GM19395 (cell line): ENCODE data around the gene DNAJB12.
A peak's percentile ranks its signal among the peaks of the same experiment; 100 is the strongest.
"Not testable (repeated sequence)": the region's sequence is repeated elsewhere in the genome, so short reads cannot be mapped to it uniquely, and the experiment has no call there.

Experiments used
- ATAC-seq: cut with Tn5 transposase; IDR thresholded peaks from one replicate; pipeline ENCODE4 v1.9.1; 2021; ENCODE audit warnings: mild to moderate bottlenecking, moderate library complexity; ENCODE audit not compliant: unreplicated experiment

The DNAJB12 gene

DNA sequence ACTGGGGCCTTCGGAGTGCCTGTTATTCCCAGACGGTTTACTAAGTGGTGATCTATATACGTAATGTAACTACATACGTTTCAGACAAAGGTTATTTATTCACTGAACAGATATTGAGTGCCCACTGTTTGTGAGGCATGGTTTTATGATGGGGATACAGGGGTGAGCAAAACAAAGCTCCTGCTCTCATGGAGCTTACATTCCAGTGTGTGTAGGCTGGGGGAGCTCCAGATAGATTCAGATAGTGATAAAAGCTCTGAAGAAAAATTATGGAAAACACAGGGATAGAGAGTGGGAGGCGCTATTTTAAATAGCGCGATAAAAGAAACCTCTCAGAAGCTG is 466 bp upstream of the DNAJB12 start:
- ATAC-seq: no peak

DNA sequence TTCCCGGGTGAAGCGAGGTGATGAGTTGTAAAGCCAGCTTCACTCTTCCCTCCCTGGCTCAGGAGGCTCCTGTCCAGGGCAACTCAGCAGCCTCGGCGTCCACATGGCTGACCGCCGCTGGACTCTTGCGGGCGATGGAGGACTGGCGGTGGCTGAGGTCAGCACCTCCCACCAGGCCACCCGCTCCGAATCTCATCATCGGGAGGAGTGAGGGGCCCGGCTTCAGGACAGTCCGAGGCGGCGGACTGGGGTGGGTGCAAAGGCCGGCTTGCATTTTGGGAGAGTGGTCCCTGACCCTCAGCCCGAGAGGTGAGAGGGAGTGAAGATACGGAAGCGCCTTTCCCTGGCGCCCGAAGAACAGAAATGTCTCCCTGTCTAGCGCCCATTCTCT is 759 bp downstream of the DNAJB12 start:
- peak; percentile 9 for ATAC-seq

GRCh38 chr10:72353028-72353964 is 1.4 kb downstream of the DNAJB12 start:
- ATAC-seq: no peak

- ATAC-seq: no peak
These were observed 3.2 kb downstream of the DNAJB12 start for GRCh38 chr10:72351479-72351878.

- ATAC-seq: no peak
These were observed 5.3 kb downstream of the DNAJB12 start for GRCh38 chr10:72349438-72349837.

GRCh38 chr10:72348282-72348681 is 6.4 kb downstream of the DNAJB12 start:
- ATAC-seq: no peak

- not testable (repeated sequence) for ATAC-seq
These were observed 8.6 kb downstream of the DNAJB12 start for GRCh38 chr10:72346117-72346516.

DNA sequence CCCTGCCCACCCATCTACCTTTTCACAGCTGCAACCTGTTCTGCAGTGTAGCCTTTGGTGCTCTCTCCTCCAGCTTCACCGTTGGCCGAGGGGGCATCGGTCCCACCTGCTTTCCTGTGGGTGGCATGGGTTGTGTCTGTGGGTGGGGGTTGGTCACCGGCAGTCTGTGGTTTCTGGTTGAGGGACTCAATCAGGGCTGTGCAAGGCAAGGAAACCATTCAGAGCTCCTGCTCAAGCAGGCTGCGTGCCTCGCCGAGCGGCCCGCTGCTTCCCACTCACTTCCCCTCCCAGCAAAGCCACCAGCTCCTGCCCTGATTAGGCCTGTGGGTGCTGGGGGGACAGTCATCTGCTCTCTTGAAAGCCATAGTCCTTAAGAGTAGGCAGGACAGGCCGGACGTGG is 9.8 kb downstream of the DNAJB12 start:
- ATAC-seq: no peak

GRCh38 chr10:72342911-72343310 is 11.8 kb downstream of the DNAJB12 start:
- no peak for ATAC-seq

- ATAC-seq: no peak
These were observed 14.0 kb downstream of the DNAJB12 start for GRCh38 chr10:72340510-72341261.

GRCh38 chr10:72338180-72338579 is 16.5 kb downstream of the DNAJB12 start:
- no peak for ATAC-seq

DNA sequence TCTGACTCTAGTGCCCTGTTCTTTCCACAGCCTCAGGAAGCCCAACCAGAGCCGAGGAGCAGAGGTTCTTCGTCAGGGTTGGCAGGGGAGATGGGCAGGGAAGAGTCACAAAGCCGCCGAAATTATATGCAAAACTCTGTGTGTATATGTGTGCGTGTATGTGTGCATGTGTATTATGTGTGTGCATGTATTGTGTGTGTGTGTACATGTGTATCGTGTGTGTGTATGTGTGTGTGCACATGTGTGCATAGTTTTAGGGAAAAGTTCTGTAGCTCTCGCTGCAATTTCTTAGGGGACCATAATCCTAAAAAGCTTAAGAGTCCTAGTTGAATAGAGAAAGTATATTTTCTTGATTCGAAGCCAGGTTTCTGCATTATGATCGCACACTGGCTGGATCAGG is 17.0 kb downstream of the DNAJB12 start:
- no peak for ATAC-seq

DNA sequence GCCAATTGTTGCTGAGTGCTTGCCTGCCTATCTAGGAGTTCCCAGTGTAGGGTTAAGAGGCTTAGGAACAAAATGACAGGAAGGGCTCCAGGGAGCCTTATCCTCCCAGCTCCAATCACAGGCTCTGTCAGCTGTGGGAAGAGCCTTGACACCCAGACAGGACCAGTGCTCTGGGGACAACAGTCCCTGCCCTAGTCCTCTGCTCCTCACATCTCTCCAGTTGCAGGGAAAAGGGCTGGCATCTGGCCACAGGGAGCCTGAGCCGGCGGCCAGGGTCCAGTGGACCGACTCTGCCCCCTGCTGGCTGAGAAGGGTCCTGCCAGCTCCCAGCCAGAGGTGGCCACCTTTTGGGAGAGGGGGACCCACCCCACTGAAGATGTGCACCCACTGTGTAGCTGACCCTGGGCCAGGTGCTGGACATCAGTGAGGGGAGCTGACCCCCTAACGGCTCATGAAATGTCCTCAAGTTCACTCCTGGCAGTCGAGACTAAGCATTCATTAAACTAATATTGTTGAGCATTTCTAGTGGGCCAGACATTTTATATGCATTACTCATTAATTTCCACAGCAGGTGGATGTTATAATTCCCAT is 17.6 kb downstream of the DNAJB12 start:
- no peak for ATAC-seq

- no peak for ATAC-seq
These were observed 18.3 kb downstream of the DNAJB12 start for GRCh38 chr10:72336259-72337038.

DNA sequence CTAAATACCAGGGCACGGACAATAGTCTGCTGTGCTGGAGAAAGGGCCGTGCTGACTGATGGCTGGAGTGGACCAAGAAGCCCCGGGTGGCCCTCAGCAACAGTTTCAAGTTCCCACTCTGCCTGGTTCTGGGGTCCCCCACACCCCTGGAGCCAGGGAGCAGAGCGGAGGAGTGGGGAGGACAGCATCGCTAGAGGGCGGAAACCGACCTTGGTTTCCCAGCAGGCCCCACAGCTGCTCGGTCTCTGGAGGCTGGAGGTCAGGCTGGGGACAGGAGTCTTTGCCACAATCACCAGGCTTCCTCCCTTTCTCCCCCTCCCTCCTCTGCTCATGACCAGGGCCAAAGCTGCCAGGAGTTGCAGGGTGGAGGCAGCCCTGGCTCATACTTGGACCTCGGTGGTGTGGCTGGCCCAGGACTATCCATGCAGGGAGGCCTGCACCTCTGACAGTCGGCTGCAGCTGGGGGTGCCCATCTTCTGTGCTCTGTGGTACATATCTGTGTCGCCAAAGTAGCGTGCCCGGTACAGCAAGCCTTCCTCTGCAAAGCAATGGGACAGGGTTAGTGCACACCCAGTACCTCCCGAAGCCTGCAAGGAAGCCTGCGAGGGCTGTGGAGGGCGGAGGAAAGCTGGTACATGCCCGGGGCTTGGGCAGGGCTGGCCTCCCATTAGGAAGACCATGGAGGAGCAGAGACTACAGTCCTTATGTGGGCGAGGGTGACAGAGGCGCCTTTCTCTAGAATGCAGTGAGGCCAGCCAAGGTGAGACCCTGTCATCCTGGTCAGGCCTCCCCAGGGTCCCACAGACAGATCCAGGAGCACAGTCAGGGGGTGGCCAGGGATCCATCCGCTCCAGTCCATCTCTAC is 19.1 kb downstream of the DNAJB12 start:
- peak; percentile 41 for ATAC-seq

DNA sequence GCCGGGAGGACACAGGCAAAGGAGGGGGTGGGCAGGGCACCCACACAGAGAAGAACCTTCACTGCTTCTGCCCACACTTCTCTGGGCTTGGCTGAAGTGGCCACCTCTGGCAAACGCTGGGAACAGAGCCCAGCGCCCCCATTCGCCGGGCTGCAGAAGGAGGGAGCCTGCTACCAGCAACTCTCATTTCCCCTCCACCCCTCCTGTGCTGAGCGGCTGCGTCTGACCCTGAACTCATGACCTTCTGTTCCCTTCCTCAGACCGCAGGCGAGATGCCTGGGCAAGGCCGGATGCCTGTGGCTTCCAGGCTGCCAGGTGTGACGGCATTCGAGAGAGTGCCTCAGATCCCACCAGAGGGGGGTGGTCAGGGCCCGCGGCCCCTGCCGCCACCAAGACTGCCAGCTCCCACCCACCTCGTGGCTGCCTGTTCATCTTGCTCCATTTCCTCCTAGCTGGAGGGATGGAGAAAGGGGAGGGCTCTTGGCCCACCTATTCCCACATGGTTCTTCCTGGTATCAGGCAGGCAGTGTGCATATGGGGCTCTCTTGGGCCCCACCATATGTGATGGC is 19.8 kb downstream of the DNAJB12 start:
- peak; percentile 71 for ATAC-seq

- ATAC-seq: no peak
These were observed 20.4 kb downstream of the DNAJB12 start for GRCh38 chr10:72334196-72334824.

- ATAC-seq: no peak
These were observed 21.4 kb downstream of the DNAJB12 start for GRCh38 chr10:72333112-72334015.
